Skeletal muscle satellite cell (primary cell): ENCODE data around the gene KRTAP24-1.

Source experiments
- H3K27me3 ChIP-seq: 2 replicates; pipeline ENCODE4 v1.7.0; 2013; ENCODE audit warnings: low read length; ENCODE audit not compliant: control insufficient read depth, insufficient read depth
- H3K36me3 ChIP-seq: 2 replicates; pipeline ENCODE4 v1.7.0; 2013; ENCODE audit warnings: mild to moderate bottlenecking, control low read depth, low read length; ENCODE audit not compliant: insufficient read depth
- H3K4me1 ChIP-seq: 2 replicates; pipeline ENCODE4 v1.7.0; 2013; ENCODE audit warnings: low read length; ENCODE audit not compliant: control insufficient read depth, insufficient read depth
- H3K4me2 ChIP-seq: 2 replicates; pipeline ENCODE4 v1.7.0; 2013; ENCODE audit warnings: mild to moderate bottlenecking, low read length
- H3K4me3 ChIP-seq: 2 replicates; pipeline ENCODE4 v1.7.0; 2013; ENCODE audit warnings: low read length
- H3K9ac ChIP-seq: 2 replicates; pipeline ENCODE4 v1.7.0; 2013; ENCODE audit warnings: mild to moderate bottlenecking, low read depth, low read length, moderate library complexity
- H3K9me3 ChIP-seq: replicated peaks from 2 replicates; pipeline ENCODE4 v1.7.0; 2013; ENCODE audit warnings: mild to moderate bottlenecking, control low read depth, low read length

KRTAP24-1 gene

GRCh38 chr21:30234050-30234449 lies 48.7 kb downstream of the KRTAP24-1 start:
- Histone ChIP-seq H3K36me3 (no peaks in the 10 kb centered on the region), H3K4me2 (no peak overlapping the region), H3K27me3 (no peaks in the 10 kb centered on the region), H3K9ac (no peak overlapping the region), H3K4me1 (no peaks in the 10 kb centered on the region), H3K4me3 (no peak overlapping the region), H3K9me3 (no peaks in the 10 kb centered on the region)

DNA sequence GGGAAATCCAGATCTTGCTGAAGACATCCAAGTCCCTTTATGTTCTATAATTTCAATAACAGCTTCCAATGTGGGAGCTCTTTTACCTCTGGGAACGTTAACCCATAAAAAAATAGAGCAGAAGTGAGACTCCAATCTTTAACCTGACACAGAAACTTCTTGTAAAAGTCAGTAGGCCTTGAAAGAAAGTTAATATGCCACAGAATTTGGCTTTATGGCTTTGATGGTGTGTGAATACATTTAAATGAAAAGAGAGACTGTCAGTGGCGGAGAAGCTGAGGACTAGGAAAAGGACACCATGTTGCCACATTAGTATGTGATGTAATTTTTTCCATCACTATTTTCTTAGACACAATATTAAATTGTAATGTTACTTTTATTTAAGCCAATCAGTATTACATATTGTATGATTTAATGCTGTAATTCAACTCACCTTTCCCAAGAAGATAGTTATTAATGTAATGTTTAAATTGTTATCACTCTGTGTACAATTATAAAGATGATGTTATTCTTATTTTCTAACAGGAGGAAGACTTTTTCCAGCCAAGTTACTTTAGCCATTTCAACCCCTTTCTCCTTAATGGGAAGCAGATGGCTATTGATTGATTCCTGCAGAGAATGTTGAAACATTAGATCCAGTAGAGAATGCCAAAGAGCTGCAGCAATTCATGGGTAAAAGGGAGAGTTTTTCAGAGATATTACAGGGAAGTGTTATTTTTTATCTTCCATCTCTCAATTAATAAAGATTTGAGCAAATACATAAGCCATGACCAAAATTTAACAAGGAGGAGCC lies 49.3 kb downstream of the KRTAP24-1 start:
- H3K9ac ChIP-seq: no peak overlapping the region

GRCh38 chr21:30232011-30232410 lies 50.7 kb downstream of the KRTAP24-1 start:
- Histone ChIP-seq H3K4me2 (no peak overlapping the region), H3K27me3 (no peaks in the 10 kb centered on the region), H3K4me3 (no peak overlapping the region), H3K4me1 (no peaks in the 10 kb centered on the region), H3K9me3 (no peaks in the 10 kb centered on the region), H3K9ac (no peak overlapping the region), H3K36me3 (no peaks in the 10 kb centered on the region)

More for the DNA sequence above, 49.3 kb downstream of the KRTAP24-1 start:
- Histone ChIP-seq H3K4me2 (no peak overlapping the region), H3K9me3 (no peaks in the 10 kb centered on the region), H3K27me3 (no peaks in the 10 kb centered on the region), H3K4me1 (no peaks in the 10 kb centered on the region), H3K4me3 (no peak overlapping the region), H3K36me3 (no peaks in the 10 kb centered on the region)
